ENCODE measurements around the gene MYO15A.
"Not testable (repeated sequence)": the region's sequence is repeated elsewhere in the genome, so short reads cannot be mapped to it uniquely, and the experiment has no call there.

MYO15A gene

DNA sequence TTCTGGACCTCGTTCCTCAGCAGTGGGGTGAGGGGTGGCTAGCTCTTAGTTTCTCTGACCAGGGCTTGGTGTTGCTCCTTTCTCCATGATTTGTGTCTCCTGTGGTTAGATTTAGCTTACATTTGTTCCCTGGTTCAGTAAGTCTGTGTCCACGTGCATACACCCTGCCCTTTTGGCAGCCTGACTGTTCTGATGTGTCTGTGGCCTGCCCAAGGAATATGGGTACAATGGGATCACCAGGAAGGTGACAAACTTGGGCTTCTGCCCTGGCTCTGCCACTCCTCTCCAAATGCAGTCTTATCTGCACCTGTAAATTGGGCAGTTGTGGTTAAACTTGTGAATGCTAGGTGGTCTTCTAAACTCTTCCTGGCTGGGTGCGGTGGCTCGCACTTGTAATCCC, 92.6 kb downstream of the MYO15A start:
- no peak overlapping the region for H3K27ac ChIP-seq
- no peak for DNase-seq (ENCODE audit: low spot score)
- TF ChIP-seq, protein P1, sequence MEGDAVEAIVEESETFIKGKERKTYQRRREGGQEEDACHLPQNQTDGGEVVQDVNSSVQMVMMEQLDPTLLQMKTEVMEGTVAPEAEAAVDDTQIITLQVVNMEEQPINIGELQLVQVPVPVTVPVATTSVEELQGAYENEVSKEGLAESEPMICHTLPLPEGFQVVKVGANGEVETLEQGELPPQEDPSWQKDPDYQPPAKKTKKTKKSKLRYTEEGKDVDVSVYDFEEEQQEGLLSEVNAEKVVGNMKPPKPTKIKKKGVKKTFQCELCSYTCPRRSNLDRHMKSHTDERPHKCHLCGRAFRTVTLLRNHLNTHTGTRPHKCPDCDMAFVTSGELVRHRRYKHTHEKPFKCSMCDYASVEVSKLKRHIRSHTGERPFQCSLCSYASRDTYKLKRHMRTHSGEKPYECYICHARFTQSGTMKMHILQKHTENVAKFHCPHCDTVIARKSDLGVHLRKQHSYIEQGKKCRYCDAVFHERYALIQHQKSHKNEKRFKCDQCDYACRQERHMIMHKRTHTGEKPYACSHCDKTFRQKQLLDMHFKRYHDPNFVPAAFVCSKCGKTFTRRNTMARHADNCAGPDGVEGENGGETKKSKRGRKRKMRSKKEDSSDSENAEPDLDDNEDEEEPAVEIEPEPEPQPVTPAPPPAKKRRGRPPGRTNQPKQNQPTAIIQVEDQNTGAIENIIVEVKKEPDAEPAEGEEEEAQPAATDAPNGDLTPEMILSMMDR (IDR thresholded peaks at IDR 0.05): no peak
- H3K4me3 ChIP-seq: no peak overlapping the region

DNA sequence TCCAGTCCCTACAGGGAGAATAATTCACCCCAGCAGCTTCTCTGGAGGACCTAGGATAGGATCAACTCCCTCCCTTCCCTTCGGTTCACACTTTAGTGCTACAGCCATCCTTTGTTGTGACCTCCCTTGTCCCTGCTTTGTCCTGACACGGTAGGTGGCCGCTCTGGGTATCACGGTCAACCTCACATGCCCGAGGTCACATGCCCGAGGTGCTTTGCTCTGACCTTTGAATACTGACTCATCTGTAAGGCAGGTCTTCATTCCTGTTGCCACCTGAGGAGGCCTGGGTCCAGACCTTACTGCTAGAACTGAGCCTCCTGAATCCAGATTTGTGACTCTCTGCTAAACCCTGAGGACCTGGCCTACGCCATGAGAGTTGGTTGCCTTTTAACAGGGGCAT, 94.8 kb downstream of the MYO15A start:
- Histone ChIP-seq H3K4me3 (no peak overlapping the region), H3K27ac (no peak overlapping the region)
- no peak for DNase-seq (ENCODE audit: low spot score)
- TF ChIP-seq, protein P1 (IDR thresholded peaks at IDR 0.05): no peak

DNA sequence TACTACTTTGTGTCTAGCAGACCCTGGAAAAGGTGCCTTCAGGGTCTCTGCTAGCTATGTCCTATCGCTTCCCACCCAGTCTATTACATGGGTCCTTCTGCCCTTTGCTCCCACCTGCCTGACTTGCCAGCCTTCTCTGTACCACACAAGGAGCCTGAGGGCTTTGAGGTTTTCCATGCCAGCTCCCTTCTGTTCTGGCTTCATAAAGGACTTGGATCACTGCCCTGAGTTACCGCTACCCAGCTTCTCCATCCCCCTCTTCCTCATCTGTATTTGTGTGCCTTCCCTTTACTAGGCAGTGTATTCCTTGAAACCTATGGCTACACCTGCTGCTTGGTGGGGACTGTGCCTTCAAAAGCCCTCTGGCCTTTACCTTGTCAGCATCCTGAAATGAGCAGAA, 97.3 kb downstream of the MYO15A start:
- TF ChIP-seq, protein P1 (IDR thresholded peaks at IDR 0.05): no peak
- Histone ChIP-seq H3K27ac (no peak overlapping the region), H3K4me3 (no peak overlapping the region)
- no peak for DNase-seq (ENCODE audit: low spot score)

DNA sequence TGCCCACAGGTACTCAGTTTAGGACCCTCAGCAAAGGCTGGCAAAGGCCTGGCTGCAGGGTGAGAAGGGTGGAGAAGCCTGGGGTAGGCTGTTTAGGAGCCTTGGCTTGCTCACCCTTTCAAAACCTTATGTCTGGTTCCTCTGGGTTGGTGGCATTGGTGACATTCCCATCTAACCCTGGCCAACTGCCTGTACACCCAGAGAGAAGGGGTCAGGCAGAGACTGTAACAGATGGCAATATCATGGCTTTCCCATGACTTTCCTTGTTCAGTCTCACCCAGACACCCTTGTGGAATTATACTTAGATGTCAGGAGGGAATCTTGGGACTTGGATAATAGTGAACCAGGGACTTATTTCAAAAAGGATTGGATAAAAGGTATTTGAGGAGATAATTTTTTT, 98.4 kb downstream of the MYO15A start:
- TF ChIP-seq, protein P1 (IDR thresholded peaks at IDR 0.05): no peak
- no peak overlapping the region for H3K27ac ChIP-seq
- H3K4me3 ChIP-seq: no peak overlapping the region
- no peak for DNase-seq (ENCODE audit: low spot score)

DNA sequence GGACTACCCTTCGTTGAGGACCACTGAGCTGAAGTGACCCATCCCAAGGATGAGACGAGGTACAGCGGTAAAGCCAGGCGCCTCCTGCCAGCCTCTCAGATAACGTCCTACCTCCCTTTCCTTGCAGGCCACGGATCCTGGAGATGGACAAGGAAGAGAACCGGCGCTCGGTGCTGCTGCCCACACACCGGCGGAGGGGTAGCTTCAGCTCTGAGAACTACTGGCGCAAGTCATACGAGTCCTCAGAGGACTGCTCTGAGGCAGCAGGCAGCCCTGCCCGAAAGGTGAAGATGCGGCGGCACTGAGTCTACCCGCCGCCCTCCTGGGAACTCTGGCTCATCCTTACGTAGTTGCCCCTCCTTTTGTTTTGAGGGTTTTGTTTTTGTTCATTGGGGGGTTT, 99.5 kb downstream of the MYO15A start:
- no peak overlapping the region for H3K27ac ChIP-seq
- no peak for DNase-seq (ENCODE audit: low spot score)
- TF ChIP-seq, protein P1 (IDR thresholded peaks at IDR 0.05): no peak

DNA sequence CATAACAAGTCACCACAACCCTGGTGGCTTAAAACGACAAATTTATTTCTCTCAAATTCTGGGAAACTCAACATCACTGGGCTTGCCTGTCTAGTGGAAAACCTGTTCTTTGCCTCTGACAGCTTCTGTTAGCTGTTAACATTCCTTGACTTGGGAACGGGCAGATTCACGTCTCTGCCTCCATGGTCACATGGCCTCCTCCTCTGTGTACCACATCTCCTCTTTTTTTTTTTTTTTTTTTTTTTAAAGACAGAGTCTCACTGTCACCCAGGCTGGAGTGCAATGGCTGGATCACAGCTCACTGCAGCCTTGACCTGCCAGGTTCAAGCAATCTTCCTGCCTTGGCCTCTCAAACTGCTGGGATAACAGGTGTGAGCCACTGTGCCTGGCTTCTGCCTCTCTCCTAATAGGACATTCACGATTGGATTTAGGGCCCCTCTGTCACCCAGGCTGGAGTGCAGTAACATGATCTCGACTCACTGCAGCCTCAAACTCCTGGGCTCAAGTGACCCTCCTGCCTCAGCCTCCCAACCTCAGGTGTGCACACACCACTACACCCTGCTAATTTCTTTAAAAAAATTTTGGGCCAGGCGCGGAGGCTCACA, 105.2 kb downstream of the MYO15A start:
- Histone ChIP-seq H3K4me3 (no peak overlapping the region), H3K27ac (no peak overlapping the region)
- TF ChIP-seq, protein P1 (IDR thresholded peaks at IDR 0.05): no peak
- DNase-seq (ENCODE audit: low spot score): no peak

More for the DNA sequence above, 99.5 kb downstream of the MYO15A start:
- H3K4me3 ChIP-seq: no peak overlapping the region

DNA sequence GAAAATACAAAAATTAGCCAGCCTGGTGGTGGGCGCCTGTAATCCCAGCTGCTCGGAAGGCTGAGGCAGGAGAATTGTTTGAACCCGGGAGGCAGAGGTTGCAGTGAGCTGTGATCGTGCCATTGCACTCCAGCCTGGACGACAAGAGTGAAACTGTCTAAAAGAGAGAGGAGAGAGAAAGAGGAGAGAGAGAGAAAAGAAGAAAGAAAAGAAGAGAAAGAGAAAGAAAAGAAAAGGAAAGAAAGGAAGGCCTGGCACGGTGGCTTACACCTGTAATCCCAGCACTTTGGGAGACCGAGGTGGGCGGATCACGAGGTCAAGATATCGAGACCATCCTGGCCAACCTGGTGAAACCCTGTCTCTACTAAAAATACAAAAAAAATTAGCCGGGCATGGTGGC, 108.3 kb downstream of the MYO15A start:
- not testable (repeated sequence) for DNase-seq (ENCODE audit: low spot score); H3K27ac ChIP-seq; H3K4me3 ChIP-seq
